Spleen (tissue), 11 donors: Measurements from ENCODE around the gene RBM47. TPM values are rescaled to one million over a fixed set of nuclear protein-coding genes. Genes with fewer than 3 reads are reported as not detected.

Experiments
- DNase-seq: peaks from one replicate; pipeline ENCODE4 v3.0.0-alpha.2; 2020
- H3K27ac ChIP-seq, 8 donors: fragments of 200-600 bp; sonication (generic) in 7 of 8; 1 replicate in 4 of 8; 2 replicates in 4 of 8; pipeline versions ENCODE4 v1.5.0 to v1.8.0; 2016 to 2021; ENCODE audit warnings: inconsistent platforms in 4 of 8, mild to moderate bottlenecking in 4 of 8, moderate library complexity in 1 of 8
- H3K27me3 ChIP-seq, 7 donors: fragments of 200-600 bp; sonication (generic) in 6 of 7; replicated peaks in 1 of 7; 1 replicate in 4 of 7; 2 replicates in 3 of 7; pipeline versions ENCODE4 v1.5.0 to v1.8.0; 2016 to 2021; ENCODE audit warnings: inconsistent platforms in 3 of 7, mild to moderate bottlenecking in 1 of 7
- H3K36me3 ChIP-seq, 6 donors: fragments of 200-600 bp; sonication (generic) in 5 of 6; 1 replicate in 4 of 6; 2 replicates in 2 of 6; pipeline versions ENCODE4 v1.5.0 to v1.8.0; 2016 to 2021; ENCODE audit warnings: inconsistent platforms in 2 of 6
- H3K4me1 ChIP-seq, 6 donors: fragments of 200-600 bp; sonication (generic) in 5 of 6; 1 replicate in 3 of 6; 2 replicates in 3 of 6; pipeline versions ENCODE4 v1.5.0 to v1.8.0; 2016 to 2021; ENCODE audit warnings: inconsistent platforms in 3 of 6
- H3K4me3 ChIP-seq, 8 donors: fragments of 200-600 bp; sonication (generic) in 7 of 8; 1 replicate in 4 of 8; 2 replicates in 4 of 8; pipeline versions ENCODE4 v1.5.0 to v1.8.0; 2016 to 2021; ENCODE audit warnings: inconsistent platforms in 4 of 8, mild to moderate bottlenecking in 4 of 8, moderate library complexity in 2 of 8
- H3K9me3 ChIP-seq, 8 donors: fragments of 200-600 bp; sonication (generic) in 7 of 8; 1 replicate in 4 of 8; 2 replicates in 4 of 8; pipeline versions ENCODE4 v1.5.0 to v1.8.0; 2016 to 2021; ENCODE audit warnings: inconsistent platforms in 4 of 8
- CTCF ChIP-seq, 11 experiments: fragments of 200-600 bp in 7 of 11; fragments of 450-650 bp in 4 of 11; sonication (generic) in 4 of 11; IDR thresholded peaks in 8 of 11; conservative IDR thresholded peaks in 3 of 11; 1 replicate in 7 of 11; 2 replicates in 4 of 11; pipeline versions ENCODE4 v1.4.0 to v1.8.0; 2016 to 2021; ENCODE audit warnings: antibody characterized with exemption in 11 of 11, inconsistent platforms in 4 of 11, mild to moderate bottlenecking in 1 of 11
- POLR2A ChIP-seq, 3 donors: fragments of 450-650 bp; IDR thresholded peaks; one replicate each; pipeline ENCODE4 v1.5.1; 2017; ENCODE audit warnings: antibody characterized with exemption in 3 of 3, mild to moderate bottlenecking in 1 of 3
- POLR2AphosphoS5 ChIP-seq, 3 donors: sonication (generic); formaldehyde crosslinking; IDR thresholded peaks; one replicate each; pipeline ENCODE4 v1.5.1; 2017; ENCODE audit warnings: antibody characterized with exemption in 3 of 3
- WGBS, 5 donors: extraction: QIAGEN DNeasy Blood & Tissue Kit in 3 of 5; methylation state at CpG; one replicate each; pipeline versions ENCODE4 v1.1.5 to v1.1.7; 2013 to 2018; 5-methylcytosine and 5-hydroxymethylcytosine counted together
- intact Hi-C: fragments of 100-400 bp; cut with DNase I; formaldehyde crosslinking; loops from one replicate; pipeline ENCODE4 v1.15.0; 2023; ENCODE audit warnings: low total_unique reads
- polyA plus RNA-seq, 3 donors: library from polyadenylated mRNA; stranded (reverse); fragments of 200-250 nt; gene quantifications; one replicate each; pipeline ENCODE4 v1.2.1, GENCODE V29; 2013
- total RNA-seq, 7 donors: library from RNA; depleted of rRNA in 3 of 7; stranded (reverse); fragments of >200 nt in 3 of 7; fragmentation: NEBNext Ultra II Directional in 4 of 7; extraction: Animal tissue kit (Norgen Biotek cat#: 25700) in 4 of 7; gene quantifications; one replicate each; pipeline versions ENCODE4 v1.1.0 to v1.2.1, GENCODE V29; 2016 to 2021
- donor health status: healthy with polysubstance abuse.
- donor health status: DM: no; HTN: no; CAD: no; lungs with moderate emphysema.
- donor health status: DM: no; HTN: no; CAD: no.
- donor health status: Bipolar disorder and iron deficiency.
- donor health status: healthy.
- donor health status: DM: no; HTN: no; CAD: no.
- donor health status: DM: yes; HTN: yes; CAD: no.

RBM47 gene
- total and polyA plus RNA-seq, 10 donors: 6.0 to 164 (median 77.9) TPM

DNA sequence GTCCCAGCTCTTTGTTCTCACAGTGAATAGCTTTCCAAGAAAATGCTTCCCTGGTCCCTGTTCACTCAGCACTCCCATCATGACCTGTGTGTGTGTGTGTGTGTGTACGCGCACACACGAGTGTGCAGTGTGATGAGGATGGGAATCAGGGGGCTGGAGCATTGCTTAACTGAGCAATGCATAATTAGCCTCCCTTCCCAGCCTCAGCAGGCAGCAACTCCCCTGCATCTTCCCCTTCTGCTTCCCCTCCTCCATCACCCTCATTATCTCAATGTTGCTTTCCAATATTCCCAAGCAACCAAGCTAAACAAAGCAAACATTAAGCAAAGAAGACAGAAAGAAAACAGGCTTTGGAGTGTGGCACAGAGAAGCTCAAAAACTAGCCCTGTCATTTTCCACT, 137.0 kb downstream of the RBM47 start:
- 83 to 92% (median 88%) methylated on average over 3 of the region's 3 CpGs for WGBS, 5 donors
- no peak for TF ChIP-seq CTCF (IDR thresholded peaks at IDR 0.05 in 8 of 11, conservative IDR thresholded peaks at IDR 0.05 in 3 of 11)
- TF ChIP-seq POLR2AphosphoS5 (IDR thresholded peaks at IDR 0.05): no peak
- no peak for TF ChIP-seq POLR2A (IDR thresholded peaks at IDR 0.05)
- Histone ChIP-seq H3K4me3 (no peak overlapping the region), H3K4me1 (peaks cover 0 to 43% (median 6%) of the 10 kb centered on the region in 6 donors), H3K9me3 (no peaks in the 10 kb centered on the region), H3K36me3 (peaks cover 0 to 16% (median 0%) of the 10 kb centered on the region in 6 donors), H3K27me3 (no peaks in the 10 kb centered on the region), H3K27ac (peak overlapping the region in 1 of 8 donors; percentile 19)
- intact Hi-C loops: no loop called here
- DNase-seq: no peak

DNA sequence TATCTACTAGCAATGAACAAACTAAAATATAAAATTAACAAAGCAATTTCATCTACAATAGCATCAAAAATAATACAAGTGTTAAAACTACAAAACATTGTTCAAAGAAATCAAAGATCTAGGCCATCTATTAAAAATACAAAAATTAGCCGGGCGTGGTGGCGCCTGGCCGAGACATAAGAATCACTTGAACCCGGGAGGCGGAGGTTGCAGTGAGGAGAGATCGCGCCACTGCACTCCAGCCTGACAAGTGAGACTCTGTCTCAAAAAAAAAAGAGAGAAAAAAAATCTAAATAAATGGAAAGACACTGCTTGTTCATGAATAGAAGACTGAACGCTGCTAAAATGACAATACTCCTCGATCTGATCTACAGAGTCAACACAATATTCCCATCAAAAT, 139.2 kb downstream of the RBM47 start:
- intact Hi-C loops: no loop called here
- no peak for DNase-seq
- Histone ChIP-seq H3K27me3 (no peaks in the 10 kb centered on the region), H3K9me3 (no peaks in the 10 kb centered on the region), H3K36me3 (peaks cover 0 to 16% (median 0%) of the 10 kb centered on the region in 6 donors), H3K4me1 (peaks cover 0 to 64% (median 16%) of the 10 kb centered on the region in 6 donors), H3K27ac (no peak overlapping the region), H3K4me3 (no peak overlapping the region)
- TF ChIP-seq CTCF (IDR thresholded peaks at IDR 0.05 in 8 of 11, conservative IDR thresholded peaks at IDR 0.05 in 3 of 11): no peak
- no peak for TF ChIP-seq POLR2A (IDR thresholded peaks at IDR 0.05)
- no peak for TF ChIP-seq POLR2AphosphoS5 (IDR thresholded peaks at IDR 0.05)
- 91 to 99% (median 96%) methylated on average over 10 of the region's 10 CpGs for WGBS, 5 donors

GRCh38 chr4:40489961-40490360, 139.7 kb downstream of the RBM47 start:
- TF ChIP-seq POLR2AphosphoS5 (IDR thresholded peaks at IDR 0.05) (no peak), POLR2A (IDR thresholded peaks at IDR 0.05) (no peak), CTCF (IDR thresholded peaks at IDR 0.05 in 8 of 11, conservative IDR thresholded peaks at IDR 0.05 in 3 of 11) (no peak)

GRCh38 chr4:40486534-40486933, 143.1 kb downstream of the RBM47 start:
- intact Hi-C loops: no loop called here
- no peak overlapping the region for H3K4me3 ChIP-seq
- WGBS, 5 donors: 33 to 82% (median 57%) methylated on average over 1 of the region's 1 CpG
- no peaks in the 10 kb centered on the region for H3K9me3 ChIP-seq
- H3K36me3 ChIP-seq: peaks cover 0 to 5% (median 0%) of the 10 kb centered on the region in 6 donors
- peak overlapping the region in 6 of 8 donors; percentile 13 to 68 (median 56) for H3K27ac ChIP-seq
- peaks cover 0 to 62% (median 13%) of the 10 kb centered on the region in 6 donors for H3K4me1 ChIP-seq
- TF ChIP-seq POLR2A (IDR thresholded peaks at IDR 0.05) (no peak), POLR2AphosphoS5 (IDR thresholded peaks at IDR 0.05) (peak in 1 of 3 donors; percentile 69), CTCF (IDR thresholded peaks at IDR 0.05 in 8 of 11, conservative IDR thresholded peaks at IDR 0.05 in 3 of 11) (no peak)
- DNase-seq: no peak
- H3K27me3 ChIP-seq: no peaks in the 10 kb centered on the region

More at GRCh38 chr4:40489961-40490360, 139.7 kb downstream of the RBM47 start:
- Histone ChIP-seq H3K27me3 (no peaks in the 10 kb centered on the region), H3K9me3 (no peaks in the 10 kb centered on the region), H3K4me3 (no peak overlapping the region), H3K36me3 (peaks cover 0 to 14% (median 0%) of the 10 kb centered on the region in 6 donors), H3K4me1 (peaks cover 0 to 69% (median 18%) of the 10 kb centered on the region in 6 donors), H3K27ac (no peak overlapping the region)
- intact Hi-C loops: no loop called here
- DNase-seq: no peak
